Liver (tissue), 9 donors: ENCODE results near the gene NT5C2. TPM values are rescaled to one million over a fixed set of nuclear protein-coding genes. Genes with fewer than 3 reads are reported as not detected.

Source experiments
- DNase-seq: peaks from one replicate; pipeline ENCODE4 v3.0.0-alpha.2; 2017; ENCODE audit warnings: low spot score
- H3K27ac ChIP-seq, 2 donors: one replicate each; pipeline ENCODE4 v1.7.0; 2013; ENCODE audit warnings: inconsistent platforms in 2 of 2, low read length in 2 of 2, control low read depth in 1 of 2, low read depth in 1 of 2, mild to moderate bottlenecking in 1 of 2
- H3K27me3 ChIP-seq, 4 donors: one replicate each; pipeline versions ENCODE4 v1.6.1 to v1.7.0; 2013; ENCODE audit warnings: low read length in 3 of 4, inconsistent platforms in 1 of 4, mild to moderate bottlenecking in 1 of 4, moderate library complexity in 1 of 4; ENCODE audit not compliant: control insufficient read depth in 4 of 4, insufficient read depth in 4 of 4
- H3K36me3 ChIP-seq, 4 donors: one replicate each; pipeline versions ENCODE4 v1.6.1 to v1.7.0; 2013; ENCODE audit warnings: low read length in 3 of 4, mild to moderate bottlenecking in 3 of 4, low read depth in 1 of 4, moderate library complexity in 1 of 4; ENCODE audit not compliant: control insufficient read depth in 4 of 4, insufficient read depth in 3 of 4
- H3K4me1 ChIP-seq, 4 donors: one replicate each; pipeline versions ENCODE4 v1.6.1 to v1.7.0; 2013; ENCODE audit warnings: low read length in 3 of 4, mild to moderate bottlenecking in 3 of 4, moderate library complexity in 1 of 4; ENCODE audit not compliant: control insufficient read depth in 4 of 4, insufficient read depth in 4 of 4
- H3K4me3 ChIP-seq, 3 donors: one replicate each; pipeline versions ENCODE4 v1.6.1 to v1.7.0; 2013; ENCODE audit warnings: low read length in 3 of 3, control low read depth in 1 of 3, low read depth in 1 of 3, mild to moderate bottlenecking in 1 of 3
- H3K9ac ChIP-seq, 2 donors: one replicate each; pipeline ENCODE4 v1.7.0; 2013; ENCODE audit warnings: low read length in 2 of 2, mild to moderate bottlenecking in 2 of 2, moderate library complexity in 2 of 2, control low read depth in 1 of 2, low read depth in 1 of 2
- H3K9me3 ChIP-seq, 4 donors: one replicate each; pipeline versions ENCODE4 v1.6.1 to v1.7.0; 2013; ENCODE audit warnings: low read length in 3 of 4; ENCODE audit not compliant: control insufficient read depth in 4 of 4
- ATF3 ChIP-seq: IDR thresholded peaks from 2 replicates; pipeline ENCODE4 v1.6.1; 2016; ENCODE audit warnings: antibody characterized with exemption
- CTCF ChIP-seq: fragments of 150-350 bp; IDR thresholded peaks from 2 replicates; pipeline ENCODE4 v1.5.1; 2017; ENCODE audit warnings: improper control_type of control experiment, low read depth, low read length; ENCODE audit not compliant: missing input control
- EGR1 ChIP-seq, 2 donors: IDR thresholded peaks; 2 replicates each; pipeline ENCODE4 v1.6.1; 2016 to 2018; ENCODE audit warnings: antibody characterized with exemption in 2 of 2, low read depth in 2 of 2
- FOXA1 ChIP-seq: IDR thresholded peaks from 2 replicates; pipeline ENCODE4 v1.6.1; 2016; ENCODE audit warnings: antibody characterized with exemption
- FOXA2 ChIP-seq: IDR thresholded peaks from 2 replicates; pipeline ENCODE4 v1.6.1; 2016; ENCODE audit warnings: antibody characterized with exemption
- GABPA ChIP-seq, 2 donors: IDR thresholded peaks in 1 of 2; conservative IDR thresholded peaks in 1 of 2; 2 replicates each; pipeline ENCODE4 v1.6.1; 2016; ENCODE audit warnings: antibody characterized with exemption in 2 of 2, mild to moderate bottlenecking in 1 of 2, moderate library complexity in 1 of 2
- HNF4A ChIP-seq, 2 donors: conservative IDR thresholded peaks; 2 replicates each; pipeline ENCODE4 v1.6.1; 2016; ENCODE audit warnings: antibody characterized with exemption in 2 of 2, mild to moderate bottlenecking in 2 of 2
- HNF4G ChIP-seq: IDR thresholded peaks from 2 replicates; pipeline ENCODE4 v1.6.1; 2016; ENCODE audit warnings: antibody characterized with exemption
- JUND ChIP-seq, 2 donors: IDR thresholded peaks; 2 replicates each; pipeline ENCODE4 v1.6.1; 2016; ENCODE audit warnings: antibody characterized with exemption in 2 of 2
- MAX ChIP-seq: IDR thresholded peaks from 2 replicates; pipeline ENCODE4 v1.6.1; 2016; ENCODE audit warnings: antibody characterized with exemption
- NR2F2 ChIP-seq: IDR thresholded peaks from 2 replicates; pipeline ENCODE4 v1.6.1; 2016; ENCODE audit warnings: antibody characterized with exemption
- RAD21 ChIP-seq, 2 donors: IDR thresholded peaks; 2 replicates each; pipeline ENCODE4 v1.6.1; 2016; ENCODE audit warnings: antibody characterized with exemption in 2 of 2, mild to moderate bottlenecking in 2 of 2
- RXRA ChIP-seq, 2 donors: IDR thresholded peaks; 2 replicates each; pipeline ENCODE4 v1.6.1; 2017 to 2018; ENCODE audit warnings: antibody characterized with exemption in 2 of 2, mild to moderate bottlenecking in 1 of 2
- SP1 ChIP-seq: IDR thresholded peaks from 2 replicates; pipeline ENCODE4 v1.6.1; 2018; ENCODE audit warnings: antibody characterized with exemption, mild to moderate bottlenecking
- TAF1 ChIP-seq: conservative IDR thresholded peaks from 2 replicates; pipeline ENCODE4 v1.6.1; 2016; ENCODE audit warnings: antibody characterized with exemption, mild to moderate bottlenecking
- YY1 ChIP-seq: IDR thresholded peaks from 2 replicates; pipeline ENCODE4 v1.6.1; 2016; ENCODE audit warnings: antibody characterized with exemption, mild to moderate bottlenecking
- WGBS: extraction: QIAGEN DNeasy Blood & Tissue Kit; methylation state at CpG from one replicate; pipeline ENCODE4 v1.1.7; 2013; 5-methylcytosine and 5-hydroxymethylcytosine counted together
- polyA plus RNA-seq, 2 donors: library from polyadenylated mRNA; stranded (reverse) in 1 of 2; unstranded in 1 of 2; fragments of 200-250 nt in 1 of 2; fragments of >200 nt in 1 of 2; fragmentation: Nextera tagmentation in 1 of 2; extraction: Ambion mirVana in 1 of 2; gene quantifications; one replicate each; pipeline versions ENCODE4 v1.2.1 to v1.2.3, GENCODE V29; 2013 to 2015
- total RNA-seq, 2 donors: library from RNA; depleted of rRNA; stranded (reverse); fragments of >200 nt; gene quantifications; one replicate each; pipeline ENCODE4 v1.2.3, GENCODE V29; 2014
- TF ChIP-seq, protein P1 (sequence below): IDR thresholded peaks from 2 replicates; pipeline ENCODE4 v1.6.1; 2016; ENCODE audit warnings: antibody characterized with exemption
- donor health status: healthy.
- donor health status: healthy.
- donor health status: healthy.
- donor health status: healthy.
- donor health status: healthy.

Gene NT5C2
- total and polyA plus RNA-seq, 4 donors = 14.4 to 65.3 (median 33.0) TPM

- 97% methylated on average over 7 of the region's 7 CpGs for WGBS
- no peaks in the 10 kb centered on the region for H3K9me3 ChIP-seq
- H3K27me3 ChIP-seq = no peaks in the 10 kb centered on the region
- TF ChIP-seq TAF1 (no peak), NR2F2 (no peak), FOXA1 (no peak), FOXA2 (no peak), SP1 (no peak), RAD21 (IDR thresholded peaks at IDR 0.05) (no peak), JUND (IDR thresholded peaks at IDR 0.05) (no peak), ATF3 (no peak), RXRA (IDR thresholded peaks at IDR 0.05) (no peak), HNF4A (conservative IDR thresholded peaks at IDR 0.05) (no peak), EGR1 (IDR thresholded peaks at IDR 0.05; ENCODE audit: low read depth in 2 of 2) (no peak), YY1 (no peak), HNF4G (no peak), CTCF (no peak), MAX (no peak)
- TF ChIP-seq, protein P1, sequence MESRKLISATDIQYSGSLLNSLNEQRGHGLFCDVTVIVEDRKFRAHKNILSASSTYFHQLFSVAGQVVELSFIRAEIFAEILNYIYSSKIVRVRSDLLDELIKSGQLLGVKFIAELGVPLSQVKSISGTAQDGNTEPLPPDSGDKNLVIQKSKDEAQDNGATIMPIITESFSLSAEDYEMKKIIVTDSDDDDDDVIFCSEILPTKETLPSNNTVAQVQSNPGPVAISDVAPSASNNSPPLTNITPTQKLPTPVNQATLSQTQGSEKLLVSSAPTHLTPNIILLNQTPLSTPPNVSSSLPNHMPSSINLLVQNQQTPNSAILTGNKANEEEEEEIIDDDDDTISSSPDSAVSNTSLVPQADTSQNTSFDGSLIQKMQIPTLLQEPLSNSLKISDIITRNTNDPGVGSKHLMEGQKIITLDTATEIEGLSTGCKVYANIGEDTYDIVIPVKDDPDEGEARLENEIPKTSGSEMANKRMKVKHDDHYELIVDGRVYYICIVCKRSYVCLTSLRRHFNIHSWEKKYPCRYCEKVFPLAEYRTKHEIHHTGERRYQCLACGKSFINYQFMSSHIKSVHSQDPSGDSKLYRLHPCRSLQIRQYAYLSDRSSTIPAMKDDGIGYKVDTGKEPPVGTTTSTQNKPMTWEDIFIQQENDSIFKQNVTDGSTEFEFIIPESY = no peak
- no peaks in the 10 kb centered on the region for H3K4me1 ChIP-seq
- H3K9ac ChIP-seq = no peak overlapping the region
- H3K27ac ChIP-seq = no peak overlapping the region
- no peak overlapping the region for H3K4me3 ChIP-seq
- peaks cover 0 to 27% (median 19%) of the 10 kb centered on the region in 4 donors for H3K36me3 ChIP-seq
- DNase-seq = no peak
Observed at GRCh38 chr10:103079100-103079499, 114.0 kb downstream of the NT5C2 start.

DNA sequence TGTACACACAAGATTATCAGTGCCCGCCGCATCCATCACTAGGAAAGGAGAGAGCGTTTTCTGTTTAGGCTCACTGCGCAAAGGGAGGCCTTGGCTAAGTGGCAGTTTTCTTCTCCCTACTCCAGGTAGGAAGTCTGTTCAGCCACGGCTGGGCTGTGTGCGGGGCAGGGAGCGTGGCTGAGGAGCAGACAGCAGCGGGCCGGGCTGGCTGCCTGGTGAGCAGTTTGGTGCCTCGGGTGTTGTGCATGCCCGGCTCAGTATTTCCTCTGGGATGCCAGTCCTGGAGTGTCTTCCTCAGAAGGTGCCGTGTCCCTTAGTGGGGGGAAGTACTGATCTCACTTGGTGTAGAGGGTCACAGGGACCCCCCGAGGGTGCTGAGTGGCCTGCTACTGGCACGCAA lies 114.4 kb downstream of the NT5C2 start:
- Histone ChIP-seq H3K4me1 (no peaks in the 10 kb centered on the region), H3K36me3 (peaks cover 0 to 27% (median 19%) of the 10 kb centered on the region in 4 donors), H3K4me3 (no peak overlapping the region), H3K9me3 (no peaks in the 10 kb centered on the region), H3K27me3 (no peaks in the 10 kb centered on the region), H3K9ac (no peak overlapping the region), H3K27ac (no peak overlapping the region)
- 98% methylated on average over 14 of the region's 14 CpGs for WGBS
- no peak for DNase-seq
- TF ChIP-seq, protein P1 = no peak
- TF ChIP-seq JUND (IDR thresholded peaks at IDR 0.05) (no peak), YY1 (no peak), MAX (no peak), FOXA2 (no peak), TAF1 (no peak), SP1 (no peak), CTCF (no peak), RXRA (IDR thresholded peaks at IDR 0.05) (no peak), EGR1 (IDR thresholded peaks at IDR 0.05; ENCODE audit: low read depth in 2 of 2) (no peak), RAD21 (IDR thresholded peaks at IDR 0.05) (no peak), ATF3 (no peak), NR2F2 (no peak), HNF4A (conservative IDR thresholded peaks at IDR 0.05) (no peak), HNF4G (no peak), GABPA (IDR thresholded peaks at IDR 0.05 in 1 of 2, conservative IDR thresholded peaks at IDR 0.05 in 1 of 2) (no peak)
